GM18519 (cell line): ENCODE measurements around the gene CCDC27.
"Not testable (repeated sequence)": the region's sequence is repeated elsewhere in the genome, so short reads cannot be mapped to it uniquely, and the experiment has no call there.

Source experiments
- ATAC-seq: cut with Tn5 transposase; IDR thresholded peaks from one replicate; pipeline ENCODE4 v1.9.1; 2021; ENCODE audit warnings: mild to moderate bottlenecking, moderate library complexity; ENCODE audit not compliant: unreplicated experiment, low FRiP score

CCDC27 gene

GRCh38 chr1:3717715-3718601, 34.3 kb upstream of the CCDC27 start:
- ATAC-seq, result no peak

GRCh38 chr1:3718764-3719163, 33.5 kb upstream of the CCDC27 start:
- ATAC-seq, result no peak

GRCh38 chr1:3721955-3722465, 30.2 kb upstream of the CCDC27 start:
- no peak for ATAC-seq

- ATAC-seq, result no peak
Measured at GRCh38 chr1:3722846-3723245, 29.4 kb upstream of the CCDC27 start.

GRCh38 chr1:3724416-3725030, 27.7 kb upstream of the CCDC27 start:
- ATAC-seq, result not testable (repeated sequence)

- no peak for ATAC-seq
Measured at GRCh38 chr1:3725366-3725765, 26.9 kb upstream of the CCDC27 start.

- ATAC-seq, result no peak
Measured at GRCh38 chr1:3727042-3727824, 25.0 kb upstream of the CCDC27 start.

- ATAC-seq, result no peak
Measured at GRCh38 chr1:3727825-3728776, 24.1 kb upstream of the CCDC27 start.

GRCh38 chr1:3729594-3730542, 22.4 kb upstream of the CCDC27 start:
- ATAC-seq, result no peak

GRCh38 chr1:3730543-3731247, 21.6 kb upstream of the CCDC27 start:
- ATAC-seq, result no peak

- ATAC-seq, result no peak
Measured at GRCh38 chr1:3731583-3732433, 20.4 kb upstream of the CCDC27 start.

GRCh38 chr1:3732434-3733093, 19.7 kb upstream of the CCDC27 start:
- ATAC-seq, result no peak

GRCh38 chr1:3733094-3733882, 19.0 kb upstream of the CCDC27 start:
- no peak for ATAC-seq

- no peak for ATAC-seq
Measured at GRCh38 chr1:3733883-3734589, 18.2 kb upstream of the CCDC27 start.

- no peak for ATAC-seq
Measured at GRCh38 chr1:3734602-3735001, 17.6 kb upstream of the CCDC27 start.
